Measurements from ENCODE around the gene REPS1. TPM values are rescaled to one million over a fixed set of nuclear protein-coding genes. Genes with fewer than 3 reads are reported as not detected.
A peak's percentile ranks its signal among the peaks of the same experiment; 100 is the strongest.

REPS1 gene
- total RNA-seq, 1 experiment from 2014 or later: 28.6 TPM

DNA sequence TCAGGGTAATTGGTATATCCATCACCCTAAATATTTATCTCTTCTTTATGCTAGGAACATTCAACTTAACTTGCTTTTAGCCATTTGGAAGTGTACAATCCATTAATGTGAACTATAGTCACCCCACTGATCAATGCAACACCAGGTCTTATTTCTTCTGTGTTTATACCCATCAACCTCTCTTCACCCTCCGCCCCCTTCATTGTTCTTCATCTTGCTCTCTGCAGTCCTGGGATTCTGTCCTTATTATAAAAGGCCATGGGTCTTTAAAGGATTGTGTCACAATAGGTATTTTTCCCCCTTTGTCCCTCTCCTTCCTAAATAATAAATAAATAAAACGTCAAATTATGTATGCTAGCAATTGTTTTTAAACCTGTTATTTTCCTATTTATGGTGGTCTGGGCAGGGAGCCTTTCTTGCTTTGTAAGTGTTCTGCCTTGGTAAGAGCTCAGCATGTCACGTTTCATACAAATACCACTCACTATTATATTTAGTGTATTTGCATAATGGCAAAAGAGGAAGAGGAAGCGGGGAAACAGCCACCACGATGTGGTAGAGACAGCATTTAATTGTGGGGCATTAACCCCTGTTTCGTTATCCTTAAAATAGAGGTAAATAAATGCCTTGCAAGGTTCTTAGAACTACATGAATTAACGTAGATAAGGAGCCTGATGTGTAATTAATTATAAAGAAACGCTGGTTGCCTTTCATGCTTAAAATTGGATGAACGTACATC lies 42.3 kb upstream of the REPS1 start:
- Histone ChIP-seq H3K27ac (ENCODE audit: low read length) (no peak overlapping the region), H3K36me3 (ENCODE audit: control insufficient read depth, insufficient read depth, low read length) (no peaks in the 10 kb centered on the region; the same call in 1 of the 2 replicates), H3K9me3 (ENCODE audit: control insufficient read depth, insufficient read depth, low read depth, low read length) (no peaks in the 10 kb centered on the region), H3K4me3 (ENCODE audit: low read depth in 2 of 2, low read length in 2 of 2) (no peak overlapping the region; a peak in 1 of 4 replicates), H3K4me1 (ENCODE audit: control insufficient read depth, insufficient read depth, low read length) (peaks cover 9% of the 10 kb centered on the region), H3K27me3 (ENCODE audit: control insufficient read depth, insufficient read depth, low read length) (no peaks in the 10 kb centered on the region; the same call in 1 of the 2 replicates)
- no TSS peak for BruUV-seq (replicated peaks)
- ChIA-PET POLR2A (no interaction called here), CTCF (no interaction called here)
- intact Hi-C loops (cut with micrococcal nuclease; ENCODE audit: unreplicated experiment): no loop called here
- DNase-seq (ENCODE audit: low read depth, low spot score) (no peak), ATAC-seq (no peak)
- in situ Hi-C loops (cut with HindIII; ENCODE audit: low pct_unique_long_range_greater_than_20kb, low sequenced_read_pairs): no loop called here
- TF ChIP-seq SIN3A (IDR thresholded peaks at IDR 0.05; ENCODE audit: borderline replicate concordance, insufficient read depth, low read depth, low read length) (no peak), POLR2AphosphoS5 (IDR thresholded peaks at IDR 0.05; ENCODE audit: low read depth, low read length) (no peak), TCF7L2 (IDR thresholded peaks at IDR 0.05; ENCODE audit: low read depth, low read length) (no peak)
- TF ChIP-seq, protein P1, sequence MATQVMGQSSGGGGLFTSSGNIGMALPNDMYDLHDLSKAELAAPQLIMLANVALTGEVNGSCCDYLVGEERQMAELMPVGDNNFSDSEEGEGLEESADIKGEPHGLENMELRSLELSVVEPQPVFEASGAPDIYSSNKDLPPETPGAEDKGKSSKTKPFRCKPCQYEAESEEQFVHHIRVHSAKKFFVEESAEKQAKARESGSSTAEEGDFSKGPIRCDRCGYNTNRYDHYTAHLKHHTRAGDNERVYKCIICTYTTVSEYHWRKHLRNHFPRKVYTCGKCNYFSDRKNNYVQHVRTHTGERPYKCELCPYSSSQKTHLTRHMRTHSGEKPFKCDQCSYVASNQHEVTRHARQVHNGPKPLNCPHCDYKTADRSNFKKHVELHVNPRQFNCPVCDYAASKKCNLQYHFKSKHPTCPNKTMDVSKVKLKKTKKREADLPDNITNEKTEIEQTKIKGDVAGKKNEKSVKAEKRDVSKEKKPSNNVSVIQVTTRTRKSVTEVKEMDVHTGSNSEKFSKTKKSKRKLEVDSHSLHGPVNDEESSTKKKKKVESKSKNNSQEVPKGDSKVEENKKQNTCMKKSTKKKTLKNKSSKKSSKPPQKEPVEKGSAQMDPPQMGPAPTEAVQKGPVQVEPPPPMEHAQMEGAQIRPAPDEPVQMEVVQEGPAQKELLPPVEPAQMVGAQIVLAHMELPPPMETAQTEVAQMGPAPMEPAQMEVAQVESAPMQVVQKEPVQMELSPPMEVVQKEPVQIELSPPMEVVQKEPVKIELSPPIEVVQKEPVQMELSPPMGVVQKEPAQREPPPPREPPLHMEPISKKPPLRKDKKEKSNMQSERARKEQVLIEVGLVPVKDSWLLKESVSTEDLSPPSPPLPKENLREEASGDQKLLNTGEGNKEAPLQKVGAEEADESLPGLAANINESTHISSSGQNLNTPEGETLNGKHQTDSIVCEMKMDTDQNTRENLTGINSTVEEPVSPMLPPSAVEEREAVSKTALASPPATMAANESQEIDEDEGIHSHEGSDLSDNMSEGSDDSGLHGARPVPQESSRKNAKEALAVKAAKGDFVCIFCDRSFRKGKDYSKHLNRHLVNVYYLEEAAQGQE (IDR thresholded peaks at IDR 0.05; ENCODE audit: insufficient read depth in 1 of 2, low read depth in 2 of 2, low read length in 1 of 2): no peak
- TF ChIP-seq, protein P2, sequence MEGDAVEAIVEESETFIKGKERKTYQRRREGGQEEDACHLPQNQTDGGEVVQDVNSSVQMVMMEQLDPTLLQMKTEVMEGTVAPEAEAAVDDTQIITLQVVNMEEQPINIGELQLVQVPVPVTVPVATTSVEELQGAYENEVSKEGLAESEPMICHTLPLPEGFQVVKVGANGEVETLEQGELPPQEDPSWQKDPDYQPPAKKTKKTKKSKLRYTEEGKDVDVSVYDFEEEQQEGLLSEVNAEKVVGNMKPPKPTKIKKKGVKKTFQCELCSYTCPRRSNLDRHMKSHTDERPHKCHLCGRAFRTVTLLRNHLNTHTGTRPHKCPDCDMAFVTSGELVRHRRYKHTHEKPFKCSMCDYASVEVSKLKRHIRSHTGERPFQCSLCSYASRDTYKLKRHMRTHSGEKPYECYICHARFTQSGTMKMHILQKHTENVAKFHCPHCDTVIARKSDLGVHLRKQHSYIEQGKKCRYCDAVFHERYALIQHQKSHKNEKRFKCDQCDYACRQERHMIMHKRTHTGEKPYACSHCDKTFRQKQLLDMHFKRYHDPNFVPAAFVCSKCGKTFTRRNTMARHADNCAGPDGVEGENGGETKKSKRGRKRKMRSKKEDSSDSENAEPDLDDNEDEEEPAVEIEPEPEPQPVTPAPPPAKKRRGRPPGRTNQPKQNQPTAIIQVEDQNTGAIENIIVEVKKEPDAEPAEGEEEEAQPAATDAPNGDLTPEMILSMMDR (IDR thresholded peaks at IDR 0.05): no peak

DNA sequence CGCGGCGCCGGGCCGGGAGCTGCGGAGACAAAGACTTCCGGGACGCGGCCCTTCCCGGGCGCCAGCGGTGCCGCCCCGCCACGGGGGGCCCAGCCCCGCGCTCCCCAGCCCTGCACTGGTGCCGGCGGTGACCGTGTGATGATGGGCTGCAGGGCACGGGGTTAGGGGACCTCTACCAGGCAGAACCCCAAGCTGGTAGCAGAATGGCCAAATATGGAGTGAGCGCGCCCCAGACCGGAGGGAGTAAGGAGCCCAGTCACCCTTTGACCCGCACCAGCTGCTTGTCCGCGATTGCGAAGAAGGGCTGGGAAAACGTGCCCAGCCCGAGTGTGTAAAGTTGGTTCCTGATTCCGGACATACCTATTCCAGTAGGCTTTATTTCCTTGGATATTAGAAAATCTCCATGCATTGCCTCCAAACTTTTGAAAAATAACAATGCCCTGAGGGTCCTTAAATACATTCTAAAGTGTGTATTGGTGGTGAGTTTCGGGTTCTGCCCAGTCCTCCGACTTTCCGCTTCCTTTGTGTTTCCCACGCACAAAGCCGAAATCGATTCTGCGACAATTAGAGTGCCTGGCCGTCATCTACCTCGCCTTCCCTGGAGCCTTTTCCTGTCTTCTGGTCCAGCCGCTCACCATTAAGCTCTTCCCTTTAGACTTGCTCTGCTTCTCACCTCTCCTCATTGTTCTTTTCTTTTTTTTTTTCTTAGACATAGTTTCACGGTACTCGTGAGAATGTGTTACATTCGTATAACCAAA lies 41.6 kb upstream of the REPS1 start:
- in situ Hi-C loops (cut with HindIII; ENCODE audit: low pct_unique_long_range_greater_than_20kb, low sequenced_read_pairs): no loop called here
- CTCF ChIA-PET: no interaction called here
- ATAC-seq: peak; percentile 70

More for the DNA sequence above, 41.6 kb upstream of the REPS1 start:
- Histone ChIP-seq H3K4me1 (ENCODE audit: control insufficient read depth, insufficient read depth, low read length) (peaks cover 9% of the 10 kb centered on the region), H3K27me3 (ENCODE audit: control insufficient read depth, insufficient read depth, low read length) (no peaks in the 10 kb centered on the region; the same call in 1 of the 2 replicates), H3K36me3 (ENCODE audit: control insufficient read depth, insufficient read depth, low read length) (no peaks in the 10 kb centered on the region; the same call in 1 of the 2 replicates), H3K4me3 (ENCODE audit: low read depth in 2 of 2, low read length in 2 of 2) (peak overlapping the region; percentile 72 to 82), H3K9me3 (ENCODE audit: control insufficient read depth, insufficient read depth, low read depth, low read length) (no peaks in the 10 kb centered on the region), H3K27ac (ENCODE audit: low read length) (no peak overlapping the region)
- TF ChIP-seq SIN3A (IDR thresholded peaks at IDR 0.05; ENCODE audit: borderline replicate concordance, insufficient read depth, low read depth, low read length): 0 out of 2 replicates have a peak, but pooled peaks have one; percentile 33
- TF ChIP-seq, protein P2 (IDR thresholded peaks at IDR 0.05): no peak
- intact Hi-C loops (cut with micrococcal nuclease; ENCODE audit: unreplicated experiment): no loop called here
- TSS peak; percentile 63 for BruUV-seq (replicated peaks)
- DNase-seq (ENCODE audit: low read depth, low spot score): no peak
- POLR2A ChIA-PET: no interaction called here

Data from Panc1 (cell line).